ENCODE results near the gene ECEL1. TPM values are rescaled to one million over a fixed set of nuclear protein-coding genes. Genes with fewer than 3 reads are reported as not detected.

ECEL1 gene
- total RNA-seq, 1 donor from 2014 or later, result not detected

Other genes starting within 250 kb of the ECEL1 start
- not detected in 2 replicates for gene ALPP, start 109.1 kb downstream of the ECEL1 start, total RNA-seq
- not detected in 2 replicates for gene ALPG, start 81.0 kb downstream of the ECEL1 start, total RNA-seq
- not detected in 2 replicates for gene ALPI, start 31.7 kb downstream of the ECEL1 start, total RNA-seq
- not detected in 2 replicates for gene PRSS56, start 32.6 kb upstream of the ECEL1 start, total RNA-seq
- not detected in 2 replicates for gene CHRND, start 38.3 kb upstream of the ECEL1 start, total RNA-seq
- gene CHRNG, start 51.9 kb upstream of the ECEL1 start, total RNA-seq, result not detected in 2 replicates
- gene TIGD1, start 62.7 kb upstream of the ECEL1 start, total RNA-seq, result 7.1 and 8.2 TPM in 2 replicates
- gene EIF4E2, start 62.9 kb upstream of the ECEL1 start, total RNA-seq, result 87.5 and 88.7 TPM in 2 replicates
- gene EFHD1, start 145.8 kb upstream of the ECEL1 start, total RNA-seq, result 0.86 and 1.3 TPM in 2 replicates
- 75.2 and 75.7 TPM in 2 replicates for gene GIGYF2, start 209.5 kb upstream of the ECEL1 start, total RNA-seq